Choroid plexus epithelial cell (primary cell): Measurements from ENCODE around the gene PTAFR.
A peak's percentile ranks its signal among the peaks of the same experiment; 100 is the strongest.

Experiments used
- DNase-seq: peaks from one replicate; pipeline ENCODE4 v3.0.0-alpha.2; 2010; ENCODE audit warnings: low read depth
- H3K4me3 ChIP-seq: 2 replicates; pipeline ENCODE4 v1.5.1; 2011; ENCODE audit warnings: low read depth, mild to moderate bottlenecking, control low read depth, low read length, moderate library complexity
- CTCF ChIP-seq: conservative IDR thresholded peaks from 2 replicates; pipeline ENCODE4 v1.5.1; 2011; ENCODE audit warnings: low read depth, mild to moderate bottlenecking, control low read depth, inconsistent platforms, low read length, moderate library complexity

Gene PTAFR

DNA sequence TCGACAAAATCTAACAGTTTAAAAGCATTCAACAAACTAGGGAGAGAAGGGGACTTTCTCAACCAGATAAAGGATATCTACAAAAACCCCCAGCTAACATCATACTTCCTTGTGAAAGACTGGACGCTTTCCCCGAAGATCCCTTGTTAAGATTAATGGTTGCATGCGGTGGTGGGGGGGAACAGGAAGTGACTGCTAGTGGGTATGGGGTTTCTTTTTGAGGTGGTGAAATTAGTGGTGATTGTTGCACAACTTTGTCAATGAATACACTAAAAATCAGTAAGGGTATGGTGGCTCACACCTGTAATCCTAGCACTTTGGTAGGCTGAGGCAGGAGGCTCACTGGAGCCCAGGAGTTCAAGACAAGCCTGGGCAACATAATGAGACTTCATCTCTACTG is 61.2 kb downstream of the PTAFR start:
- H3K4me3 ChIP-seq = no peak overlapping the region
- peak; percentile 29 for DNase-seq
- TF ChIP-seq CTCF = no peak

GRCh38 chr1:28114844-28115243 is 61.6 kb downstream of the PTAFR start:
- no peak overlapping the region for H3K4me3 ChIP-seq
- DNase-seq = no peak
- no peak for TF ChIP-seq CTCF

DNA sequence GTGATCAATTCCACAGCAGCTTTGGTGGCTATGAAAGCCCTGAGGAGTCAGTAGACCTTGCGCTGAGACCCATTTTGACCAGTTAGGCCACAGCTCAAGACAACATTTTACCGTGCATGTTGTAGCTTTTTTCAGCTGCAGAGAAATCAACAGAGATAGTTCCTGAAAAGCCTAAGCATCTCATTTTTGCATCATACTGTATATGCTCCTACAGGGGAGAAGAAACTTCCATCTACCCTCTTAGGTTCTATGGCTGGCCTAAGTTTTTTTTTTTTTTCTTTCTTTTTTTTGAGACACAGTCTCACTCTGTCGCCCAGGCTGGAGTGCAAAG is 63.3 kb downstream of the PTAFR start:
- peak; percentile 51 for TF ChIP-seq CTCF
- DNase-seq = no peak
- H3K4me3 ChIP-seq = no peak overlapping the region

DNA sequence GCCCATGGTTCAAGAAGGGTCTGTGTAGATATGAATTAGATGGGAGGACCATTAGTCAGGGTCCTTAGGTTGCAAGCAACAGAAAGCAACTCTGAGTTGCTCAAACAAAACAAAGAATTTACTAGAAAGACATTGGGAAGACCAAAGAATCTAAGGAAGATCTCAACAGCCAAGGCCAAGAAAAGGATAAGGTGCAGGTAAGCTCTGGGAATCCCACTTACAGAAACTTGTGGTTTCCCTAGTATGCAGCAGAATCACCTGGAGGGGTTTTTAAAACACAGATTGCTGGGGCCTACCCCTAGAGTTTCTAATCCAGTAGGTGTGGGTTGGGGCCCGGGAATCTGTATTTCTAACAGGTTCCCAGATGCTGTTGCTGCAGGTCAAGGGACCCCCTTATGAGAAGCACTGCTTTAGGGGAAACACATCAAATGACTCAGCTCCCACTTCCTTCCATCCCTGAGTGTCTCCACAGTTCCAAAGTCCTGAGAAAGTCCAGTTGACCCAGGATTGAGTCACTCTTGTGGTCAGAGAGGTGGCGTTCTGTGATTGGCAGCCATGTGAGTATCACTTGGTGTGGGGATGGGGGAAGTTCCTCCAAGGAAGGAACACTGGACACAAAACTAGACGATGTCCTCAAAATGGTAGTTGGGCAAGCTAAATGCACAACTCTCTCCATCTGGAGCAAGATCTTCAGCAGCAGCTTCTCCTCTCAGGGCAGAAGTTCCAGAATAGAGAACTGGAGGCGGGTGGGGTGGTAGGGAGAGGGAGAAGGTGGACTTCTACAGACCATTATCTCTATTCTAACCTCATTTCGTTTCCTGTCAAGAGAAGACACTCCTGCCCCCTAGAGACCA is 63.9 kb downstream of the PTAFR start:
- DNase-seq = peak; percentile 46
- H3K4me3 ChIP-seq = no peak overlapping the region

GRCh38 chr1:28111157-28111556 is 65.3 kb downstream of the PTAFR start:
- TF ChIP-seq CTCF = no peak
- no peak overlapping the region for H3K4me3 ChIP-seq
- DNase-seq = no peak

More for the DNA sequence above, 63.9 kb downstream of the PTAFR start:
- no peak for TF ChIP-seq CTCF

GRCh38 chr1:28110555-28110954 is 65.9 kb downstream of the PTAFR start:
- no peak overlapping the region for H3K4me3 ChIP-seq
- no peak for DNase-seq
- no peak for TF ChIP-seq CTCF

DNA sequence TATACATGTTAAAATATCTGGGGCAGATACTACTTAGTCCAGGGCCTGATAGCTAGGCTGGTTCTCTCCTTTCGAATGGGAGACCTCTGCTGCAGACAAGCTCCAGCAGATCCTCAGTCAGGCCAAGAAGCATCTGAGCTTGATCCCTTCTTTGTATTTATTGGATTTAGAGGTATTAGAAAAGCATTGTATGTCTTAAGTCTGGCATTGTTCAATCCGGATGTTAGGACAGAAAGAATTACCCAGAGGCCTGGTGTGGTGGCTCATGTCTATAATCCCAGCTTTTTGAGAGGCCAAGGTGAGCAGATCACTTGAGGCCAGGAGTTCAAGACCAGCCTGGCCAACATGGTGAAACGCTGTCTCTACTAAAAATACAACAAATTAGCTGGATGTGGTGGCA is 66.9 kb downstream of the PTAFR start:
- no peak for TF ChIP-seq CTCF
- H3K4me3 ChIP-seq = no peak overlapping the region
- no peak for DNase-seq
